ENCODE results near the gene POGLUT3.
A peak's percentile ranks its signal among the peaks of the same experiment; 100 is the strongest.

Gene POGLUT3, protein sequence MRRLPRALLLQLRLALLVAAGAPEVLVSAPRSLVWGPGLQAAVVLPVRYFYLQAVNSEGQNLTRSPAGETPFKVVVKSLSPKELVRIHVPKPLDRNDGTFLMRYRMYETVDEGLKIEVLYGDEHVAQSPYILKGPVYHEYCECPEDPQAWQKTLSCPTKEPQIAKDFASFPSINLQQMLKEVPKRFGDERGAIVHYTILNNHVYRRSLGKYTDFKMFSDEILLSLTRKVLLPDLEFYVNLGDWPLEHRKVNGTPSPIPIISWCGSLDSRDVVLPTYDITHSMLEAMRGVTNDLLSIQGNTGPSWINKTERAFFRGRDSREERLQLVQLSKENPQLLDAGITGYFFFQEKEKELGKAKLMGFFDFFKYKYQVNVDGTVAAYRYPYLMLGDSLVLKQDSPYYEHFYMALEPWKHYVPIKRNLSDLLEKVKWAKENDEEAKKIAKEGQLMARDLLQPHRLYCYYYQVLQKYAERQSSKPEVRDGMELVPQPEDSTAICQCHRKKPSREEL

DNA sequence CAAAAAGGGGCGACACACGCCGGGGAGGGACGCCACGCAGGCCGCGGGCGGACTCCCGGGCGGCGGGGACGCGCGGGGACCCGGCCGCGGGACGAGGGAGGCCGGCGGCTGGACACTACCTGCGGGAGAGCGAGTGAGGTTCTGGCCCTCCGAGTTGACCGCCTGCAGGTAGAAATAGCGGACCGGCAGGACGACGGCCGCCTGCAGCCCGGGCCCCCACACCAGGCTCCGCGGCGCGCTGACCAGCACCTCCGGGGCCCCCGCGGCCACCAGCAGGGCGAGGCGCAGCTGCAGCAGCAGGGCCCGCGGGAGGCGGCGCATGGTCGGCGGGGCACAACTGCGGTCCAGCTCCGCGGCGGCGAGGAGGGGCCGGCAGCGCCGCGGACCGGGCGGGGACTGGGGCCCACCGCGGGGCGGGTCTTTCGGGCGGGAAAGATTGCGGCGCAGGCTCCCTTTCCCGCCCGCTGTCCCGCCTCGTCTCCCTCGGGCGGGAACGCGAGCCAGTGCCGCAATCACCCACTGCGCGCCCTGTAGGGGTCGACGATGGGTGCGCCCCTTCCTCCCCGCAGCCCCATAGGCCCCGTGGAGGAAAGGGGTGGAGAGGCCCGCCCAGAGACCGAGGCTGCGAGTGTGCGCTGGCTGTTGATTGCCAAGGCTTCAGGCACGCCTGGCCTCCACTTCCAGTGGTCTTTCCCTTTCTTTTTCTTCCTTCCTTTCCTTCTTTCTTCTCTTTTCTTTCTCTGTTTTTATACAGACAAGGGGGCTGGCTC lies at the start of gene POGLUT3:
TSS of gene POGLUT3 (minus strand) at position 339 of the 770 bp plus-strand sequence. CDS start at position 321, 18 bp downstream.
- peak in 2 of 3 donors; percentile 1 to 26 for DNase-seq (ENCODE audit: low read depth in 3 of 3)

DNA sequence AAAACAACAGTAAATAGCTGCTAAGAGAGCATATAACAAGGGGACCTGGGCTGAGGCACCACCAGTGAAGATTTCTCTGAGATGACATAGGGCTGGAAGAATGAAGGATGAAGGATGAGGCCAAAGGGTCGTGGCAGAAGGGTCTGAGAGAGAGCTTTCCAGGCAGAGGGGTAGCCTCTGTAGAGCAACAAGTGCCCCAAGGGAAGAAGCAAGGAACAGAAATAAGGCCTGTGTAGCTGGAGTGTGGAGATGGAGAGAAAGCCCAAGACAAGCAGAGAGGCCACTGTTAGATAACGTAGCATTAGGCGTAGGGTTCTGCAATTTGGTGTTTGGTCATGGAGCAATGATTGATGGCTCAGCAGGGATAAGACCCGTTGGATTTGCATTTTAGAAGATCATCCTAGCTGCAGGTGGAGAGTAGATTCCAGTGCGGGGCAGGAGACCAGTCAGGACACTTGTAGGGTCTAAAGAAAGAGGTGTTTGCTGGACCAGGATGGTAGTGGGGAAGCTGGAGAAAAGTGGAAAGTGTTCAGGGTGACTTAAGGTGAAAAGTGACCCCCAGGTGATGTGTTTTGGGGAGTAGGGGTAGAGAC lies 47.8 kb upstream of the POGLUT3 start:
- no peak for DNase-seq (ENCODE audit: low read depth in 3 of 3)

DNA sequence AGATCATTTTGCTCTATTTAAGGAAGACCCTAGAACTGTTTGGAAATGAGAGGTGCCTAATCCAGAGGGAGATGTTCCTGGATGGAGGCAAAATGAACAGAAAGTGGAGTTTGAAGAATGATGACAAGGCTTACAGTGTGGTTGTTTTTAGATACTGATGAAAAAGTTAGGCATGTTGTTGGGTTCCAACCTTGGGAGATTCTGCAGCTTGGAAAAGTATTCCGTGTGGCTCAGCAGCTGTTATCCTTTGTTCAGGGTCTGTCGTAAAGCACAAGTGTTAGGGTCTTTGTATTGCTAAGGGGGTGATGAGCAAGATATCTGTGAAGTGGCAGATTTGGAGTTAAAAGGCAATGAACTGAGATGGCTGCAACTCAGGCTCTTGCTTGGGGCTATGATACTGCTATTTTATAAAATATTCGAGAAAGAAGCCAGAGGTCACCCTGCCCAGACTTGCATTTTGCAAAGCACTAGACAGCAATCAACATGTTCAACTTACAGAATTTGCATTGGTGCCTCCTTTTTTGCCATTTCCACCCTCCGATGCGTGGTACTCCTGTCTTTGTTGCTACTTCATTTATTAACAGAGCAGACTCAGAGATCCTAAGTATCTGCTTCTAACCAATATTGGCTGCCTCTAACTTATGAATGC lies 45.3 kb upstream of the POGLUT3 start:
- DNase-seq (ENCODE audit: low read depth in 3 of 3): no peak

DNA sequence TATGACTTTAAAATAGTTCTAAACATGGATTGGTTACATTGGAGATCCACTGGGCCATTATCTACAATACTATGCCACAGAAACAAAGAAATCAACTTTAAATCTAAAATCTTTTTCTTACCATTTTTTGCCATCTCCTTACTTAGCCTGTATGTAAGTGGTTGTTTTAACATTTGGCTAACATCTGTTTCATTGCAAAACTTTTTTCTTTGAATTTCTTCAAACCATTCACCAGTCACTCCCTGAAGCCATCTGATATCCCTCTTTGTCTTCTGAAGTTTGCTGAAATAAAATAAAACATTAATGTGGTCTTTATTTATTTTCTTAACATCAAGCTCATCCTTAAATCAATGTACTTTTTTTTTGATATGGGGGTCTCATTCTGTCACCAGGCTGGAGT lies 43.3 kb upstream of the POGLUT3 start:
- DNase-seq (ENCODE audit: low read depth in 3 of 3): no peak

DNA sequence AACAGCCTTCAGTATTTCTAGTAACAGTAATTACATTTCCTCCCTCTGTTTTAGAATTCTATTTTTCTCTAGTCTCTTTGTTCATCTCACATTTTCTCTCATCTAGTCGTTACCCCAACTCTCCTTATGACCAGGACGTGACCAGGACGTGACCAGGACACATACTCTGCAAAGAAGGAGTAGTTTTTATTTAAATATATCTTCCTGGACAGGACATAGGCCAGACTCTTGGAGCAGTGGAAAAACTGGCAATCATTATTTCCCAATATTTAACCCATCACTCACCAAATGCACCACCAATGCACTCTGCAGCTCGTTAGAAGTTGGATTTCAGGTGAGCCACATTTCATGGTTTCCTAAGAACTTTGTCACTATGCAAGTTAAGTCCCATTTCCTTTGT lies 40.3 kb upstream of the POGLUT3 start:
- DNase-seq (ENCODE audit: low read depth in 3 of 3): no peak

DNA sequence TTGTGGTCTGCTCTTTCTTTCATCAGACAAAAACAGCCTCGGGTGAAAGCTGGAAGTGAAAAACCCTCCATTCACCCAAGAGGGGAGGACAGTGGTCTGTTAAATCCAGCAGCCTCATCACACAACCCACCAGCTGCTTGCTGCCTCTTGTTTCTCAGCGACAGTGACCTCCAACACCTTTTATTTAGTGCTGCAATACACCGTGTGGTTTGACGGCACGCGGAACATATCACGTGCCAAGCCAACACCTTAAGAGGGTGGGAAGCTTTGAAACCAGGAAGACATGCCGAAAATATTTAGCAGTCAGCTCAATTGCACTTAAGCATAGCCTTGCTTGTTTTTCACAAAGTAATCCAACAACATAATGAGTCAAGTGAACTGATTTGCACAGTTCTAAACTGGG lies 39.8 kb upstream of the POGLUT3 start:
- DNase-seq (ENCODE audit: low read depth in 3 of 3): no peak

DNA sequence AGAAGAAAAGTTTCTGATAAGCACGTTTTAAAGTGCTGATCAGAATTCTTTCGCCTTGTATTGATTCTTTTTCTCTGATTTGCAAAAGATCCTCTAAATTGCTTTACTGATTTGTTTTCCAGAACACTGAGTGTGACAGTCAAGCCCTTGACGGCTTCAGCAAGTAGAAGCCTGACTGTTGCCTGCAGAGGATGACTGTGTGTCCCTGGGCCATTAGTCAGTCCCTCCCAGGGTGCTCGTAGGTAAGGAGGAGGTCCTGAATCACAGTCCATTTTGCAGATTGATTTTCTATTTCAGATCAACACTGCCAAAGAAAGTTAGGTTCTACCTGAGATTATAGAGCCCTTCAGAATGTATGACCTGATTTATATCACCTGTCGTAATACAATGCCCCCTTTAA lies 38.6 kb upstream of the POGLUT3 start:
- DNase-seq (ENCODE audit: low read depth in 3 of 3): no peak

DNA sequence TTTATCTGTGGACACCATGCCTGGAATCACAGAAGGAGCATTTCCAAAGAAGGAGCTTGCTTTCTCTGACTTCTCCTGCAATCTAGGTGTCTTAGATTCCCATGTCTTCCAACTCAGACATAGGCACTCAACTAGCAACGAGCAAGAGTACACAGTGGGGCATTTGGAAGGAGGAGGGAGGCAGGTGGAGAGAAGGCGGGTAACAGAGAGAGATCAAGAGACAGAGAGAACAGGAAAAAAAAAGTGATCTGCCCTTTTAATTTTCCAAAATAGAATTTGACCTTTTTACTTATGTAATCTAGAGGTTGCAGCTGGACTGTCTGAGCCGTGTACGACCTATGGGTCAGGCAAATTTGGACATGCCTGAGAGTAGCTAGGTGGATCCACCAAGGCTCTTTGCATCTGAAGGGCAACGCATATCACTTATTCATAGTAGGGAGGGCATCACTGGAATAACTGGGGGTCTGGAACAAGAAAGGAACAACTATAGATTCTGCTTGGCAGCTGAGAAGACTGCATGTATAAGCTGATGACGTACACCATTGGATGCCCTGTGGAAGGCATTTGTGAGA lies 37.3 kb upstream of the POGLUT3 start:
- DNase-seq (ENCODE audit: low read depth in 3 of 3): no peak

DNA sequence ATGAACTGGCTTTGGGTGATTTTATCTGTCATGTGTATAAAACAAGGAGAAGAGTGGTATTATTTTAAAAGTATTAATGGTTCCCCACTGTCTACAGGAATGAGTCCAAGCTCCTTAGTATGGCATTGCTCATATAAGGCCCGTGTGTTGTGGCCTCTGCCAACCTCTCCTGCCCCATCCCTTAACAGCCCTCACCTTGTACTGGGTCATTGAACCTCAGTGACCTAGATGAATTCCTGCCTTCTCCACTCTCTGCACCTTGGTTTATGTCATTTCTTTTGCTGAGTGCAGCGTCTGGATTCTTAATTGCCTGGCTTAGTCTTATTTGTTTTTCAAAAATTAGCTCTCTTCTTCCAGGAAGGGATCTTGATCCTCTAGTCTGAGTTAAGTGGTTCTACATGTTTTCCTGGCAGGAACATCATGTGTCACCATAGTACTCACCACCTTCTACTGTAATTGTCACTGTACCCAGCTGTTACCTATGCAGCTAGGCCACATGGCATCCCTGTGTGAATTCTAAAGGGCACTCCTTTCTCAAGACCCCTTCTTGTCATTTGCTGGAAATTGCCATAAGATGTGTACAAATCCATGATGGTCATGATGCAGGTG lies 36.2 kb upstream of the POGLUT3 start:
- DNase-seq (ENCODE audit: low read depth in 3 of 3): no peak

DNA sequence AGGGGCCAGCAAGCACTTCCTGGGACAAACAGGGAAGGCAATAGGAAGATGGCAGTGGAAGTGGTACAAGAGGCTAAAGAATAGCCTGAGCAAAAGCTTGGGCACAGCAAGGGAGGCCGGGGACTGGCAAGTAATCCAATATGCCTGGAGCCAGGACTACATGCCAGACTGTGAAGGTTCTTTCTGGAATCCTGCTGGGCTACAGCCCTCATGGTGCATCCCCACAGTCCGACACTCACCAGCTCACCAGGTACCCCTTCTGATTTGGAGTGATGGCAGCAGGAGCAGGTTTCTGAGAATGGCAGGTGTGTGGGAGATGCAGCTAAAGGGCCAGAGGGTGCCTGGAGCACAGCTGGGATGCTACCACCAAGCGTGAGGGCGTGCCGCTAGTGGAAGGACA lies 32.2 kb upstream of the POGLUT3 start:
- DNase-seq (ENCODE audit: low read depth in 3 of 3): no peak

DNA sequence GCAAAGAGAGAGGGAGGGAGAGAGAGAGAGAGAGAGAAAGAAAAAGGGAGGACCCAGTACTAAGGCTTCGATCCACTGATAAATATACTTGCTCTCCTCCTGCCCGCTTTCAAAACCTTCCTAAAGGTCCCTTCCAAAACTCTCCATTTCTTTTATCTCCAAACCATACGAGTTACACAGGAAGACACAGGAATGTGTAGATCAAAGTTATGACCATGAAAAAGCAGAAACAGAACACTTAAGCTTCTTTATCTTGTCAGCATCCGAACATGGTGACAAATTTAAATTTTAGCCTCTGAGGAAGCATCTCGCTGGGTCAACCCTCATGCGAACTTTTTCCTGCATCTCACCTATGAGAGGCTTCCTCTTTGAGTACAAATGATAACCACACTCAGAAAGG lies 29.2 kb upstream of the POGLUT3 start:
- no peak for DNase-seq (ENCODE audit: low read depth in 3 of 3)

DNA sequence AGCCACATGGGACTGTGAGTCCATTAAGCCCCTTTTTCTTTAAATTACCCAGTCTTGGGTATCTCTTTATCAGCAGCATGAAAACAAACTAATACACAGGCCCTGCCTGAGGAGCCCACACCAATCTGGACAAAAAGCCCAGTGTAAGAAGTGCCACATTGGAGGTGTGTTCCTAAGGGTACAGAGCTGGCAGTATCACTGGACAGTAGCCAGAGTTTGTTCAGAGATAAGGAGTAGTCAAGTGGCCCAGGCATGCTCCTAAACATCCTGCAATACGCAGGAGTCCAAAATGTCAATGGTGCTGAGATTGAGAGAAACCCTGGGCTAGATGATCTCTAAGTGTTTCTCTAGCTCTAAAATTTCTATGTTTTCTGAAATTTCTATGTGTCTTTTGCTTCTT lies 27.0 kb upstream of the POGLUT3 start:
- DNase-seq (ENCODE audit: low read depth in 3 of 3): no peak

DNA sequence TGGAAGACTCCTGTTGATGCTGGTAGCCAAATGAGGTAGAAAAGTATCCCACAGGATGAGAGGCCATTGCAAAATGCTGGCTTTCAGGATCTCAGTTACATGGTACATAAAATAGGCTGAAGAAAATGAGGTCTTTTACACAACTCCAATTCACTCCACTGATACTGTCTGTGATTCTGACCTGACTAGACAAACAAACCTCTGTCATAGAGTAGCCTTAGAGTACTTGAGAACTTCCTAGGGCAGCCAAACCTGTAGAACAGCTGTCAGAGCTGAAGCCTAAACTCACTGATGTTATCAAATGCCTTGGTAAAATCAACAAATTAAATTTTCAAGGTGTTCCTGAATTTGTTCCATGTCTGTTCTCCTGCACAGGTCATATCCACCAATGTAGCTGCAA lies 26.2 kb upstream of the POGLUT3 start:
- DNase-seq (ENCODE audit: low read depth in 3 of 3): no peak

DNA sequence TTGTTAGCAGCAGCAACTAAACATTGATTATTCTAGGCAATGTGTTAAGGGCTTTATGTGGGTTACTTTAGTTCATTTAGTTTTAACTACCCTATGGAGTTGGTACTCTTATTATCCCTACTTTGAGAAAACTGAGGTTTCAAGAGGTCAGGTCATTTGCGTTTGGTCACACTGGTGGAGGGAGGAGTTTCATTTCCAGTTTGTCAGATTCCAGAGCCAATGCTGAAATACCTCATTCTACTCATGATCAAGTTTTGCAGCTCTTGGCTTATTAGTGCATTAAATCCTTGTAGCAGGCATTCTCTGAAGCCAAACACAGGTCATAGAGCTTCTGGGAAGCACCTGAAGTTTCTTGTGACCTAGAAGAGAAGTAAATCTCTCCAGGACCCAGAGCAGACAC lies 24.1 kb upstream of the POGLUT3 start:
- DNase-seq (ENCODE audit: low read depth in 3 of 3): no peak

DNA sequence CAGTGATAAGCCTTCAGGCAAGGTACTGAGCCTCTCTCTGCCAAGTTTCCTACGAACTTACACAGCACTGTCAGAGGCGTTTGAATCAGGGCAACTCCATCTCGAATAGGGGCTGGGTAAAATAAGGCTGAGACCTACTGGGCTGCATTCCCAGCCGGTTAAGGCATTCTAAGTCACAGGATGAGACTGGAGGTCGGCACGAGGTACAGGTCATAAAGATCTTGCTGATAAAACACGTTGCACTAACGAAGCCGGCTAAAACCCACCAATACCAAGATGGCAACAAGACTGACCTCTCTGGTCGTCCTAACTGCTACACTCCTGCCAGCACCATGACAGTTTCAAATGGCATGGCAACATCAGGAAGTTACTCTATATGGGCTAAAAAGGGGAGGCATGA lies 20.4 kb upstream of the POGLUT3 start:
- no peak for DNase-seq (ENCODE audit: low read depth in 3 of 3)

DNA sequence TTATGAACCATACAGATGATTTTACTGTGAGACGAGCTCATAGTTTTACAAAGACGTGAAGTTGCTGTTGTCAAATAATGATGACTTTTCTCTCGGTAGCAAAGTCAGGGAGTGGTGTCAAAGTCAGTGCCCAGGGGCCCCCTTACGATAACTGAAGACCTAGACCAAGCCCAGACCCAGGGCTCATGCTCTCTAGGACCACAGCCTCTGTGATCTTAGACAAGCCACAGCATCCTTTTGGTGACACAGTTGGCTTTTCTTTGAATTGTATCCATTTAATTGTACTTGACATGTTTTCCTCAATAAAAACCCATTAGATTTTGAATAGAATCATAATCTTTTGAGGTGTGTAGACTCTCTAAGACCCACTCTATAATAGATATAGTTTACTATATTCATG lies 17.9 kb upstream of the POGLUT3 start:
- no peak for DNase-seq (ENCODE audit: low read depth in 3 of 3)

DNA sequence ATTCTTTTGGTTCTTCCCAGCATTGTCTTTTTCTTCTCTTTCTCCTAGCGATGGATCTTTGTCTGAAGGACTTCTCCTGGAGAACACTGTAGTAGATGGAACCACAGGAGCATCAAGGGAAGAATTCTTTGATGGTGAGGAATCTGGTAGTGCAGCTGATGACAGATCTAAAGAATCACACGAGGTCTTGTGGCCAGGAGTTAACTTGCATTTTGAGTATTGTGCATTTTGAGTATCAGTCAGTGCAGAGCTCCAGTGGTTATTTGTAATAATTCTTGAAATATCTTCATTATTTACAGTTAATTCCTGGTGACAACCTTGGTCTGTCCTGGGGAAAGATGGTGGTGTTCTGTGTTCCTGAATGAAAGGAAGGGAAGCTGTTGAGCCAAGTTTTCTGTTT lies 14.5 kb upstream of the POGLUT3 start:
- no peak for DNase-seq (ENCODE audit: low read depth in 3 of 3)

DNA sequence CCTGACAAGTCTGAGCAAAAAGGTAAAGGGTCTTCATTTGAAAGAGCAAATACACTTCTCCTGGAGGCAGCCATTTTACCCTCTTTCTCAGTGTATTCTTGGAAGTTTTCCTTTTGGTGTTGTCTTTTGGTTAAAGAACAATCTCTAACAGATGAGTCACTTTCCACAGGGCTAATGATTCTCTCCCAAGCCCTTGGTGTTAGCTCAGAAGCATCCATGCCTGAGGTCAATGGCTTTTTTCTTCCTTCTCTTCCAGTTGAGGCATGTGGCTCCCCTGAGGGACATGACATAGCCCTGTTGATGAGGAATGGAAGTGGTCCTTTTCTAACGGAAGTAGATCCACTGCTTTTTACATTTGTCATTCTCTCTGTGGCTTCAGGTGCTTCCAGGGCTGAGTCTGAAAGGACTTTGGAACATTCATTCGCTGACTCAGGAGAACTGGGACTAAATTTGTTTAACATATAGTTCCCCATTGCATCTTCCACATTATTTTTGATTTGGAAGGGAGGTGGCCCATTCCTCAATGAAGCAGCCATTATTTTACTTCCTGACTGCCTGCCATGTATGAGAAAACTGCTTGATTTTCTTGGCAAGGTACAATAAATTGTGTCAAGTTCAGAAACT lies 13.8 kb upstream of the POGLUT3 start:
- DNase-seq (ENCODE audit: low read depth in 3 of 3): no peak

DNA sequence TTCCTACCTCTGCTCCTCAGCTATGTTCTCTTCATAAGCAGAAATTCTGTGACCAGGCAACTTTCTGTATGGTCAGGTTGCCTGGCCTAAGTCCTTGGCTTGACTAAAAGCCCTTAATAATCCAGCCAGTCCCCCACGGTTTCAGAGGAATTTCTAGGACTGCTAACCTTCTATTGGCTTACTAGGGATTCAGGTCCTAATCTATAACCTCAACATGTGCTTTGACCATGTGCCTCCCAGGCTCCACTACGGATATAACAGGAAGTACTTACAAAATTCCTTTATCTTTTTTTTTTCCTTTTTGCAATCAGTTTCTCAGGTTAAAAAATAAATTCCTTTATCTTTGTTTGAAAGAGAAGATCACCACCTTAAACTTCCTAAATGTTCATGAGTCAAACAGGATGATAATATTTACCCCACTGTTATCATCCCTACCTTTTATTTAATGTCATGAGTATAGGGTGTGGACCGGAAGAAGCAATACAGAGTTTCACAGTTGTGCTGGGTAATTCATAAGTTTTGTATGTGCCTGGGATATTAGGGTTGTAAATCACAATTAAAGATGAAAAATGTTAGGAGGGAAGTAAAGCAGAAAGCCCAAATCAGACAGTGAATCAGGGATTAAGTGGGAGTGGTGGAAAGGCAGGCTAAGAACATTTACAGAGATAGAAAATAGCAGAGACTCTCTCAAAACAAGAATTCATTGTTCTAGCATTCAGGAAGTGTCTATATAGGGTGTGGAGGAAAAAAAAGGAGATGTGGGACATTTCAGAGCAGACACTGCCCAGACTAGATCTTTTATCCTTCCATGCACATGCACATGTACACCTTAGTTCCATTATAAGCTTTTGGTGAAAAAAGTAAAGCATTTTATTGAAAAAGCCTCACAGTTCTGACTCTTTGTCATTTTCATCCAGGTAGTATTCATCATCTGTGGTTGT lies 10.7 kb upstream of the POGLUT3 start:
- no peak for DNase-seq (ENCODE audit: low read depth in 3 of 3)

DNA sequence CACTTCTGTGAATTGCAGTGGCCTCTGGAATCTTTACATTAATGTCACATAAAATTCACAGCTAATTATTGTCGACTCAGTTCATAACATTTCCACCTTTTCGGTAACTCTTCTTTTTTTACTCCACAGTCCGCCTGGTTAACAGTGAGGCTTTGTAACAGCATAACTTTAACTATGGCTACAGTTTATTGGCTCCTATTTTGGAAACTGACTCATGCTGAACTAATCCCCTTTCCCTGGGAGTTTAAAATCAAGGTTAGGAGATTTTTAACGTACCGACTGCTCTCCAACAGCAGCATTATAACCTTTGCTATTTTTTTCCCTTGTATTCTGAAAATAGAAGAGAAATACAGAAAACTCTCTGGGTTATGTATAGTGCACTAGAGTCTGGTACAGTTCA lies 3.2 kb upstream of the POGLUT3 start:
- DNase-seq (ENCODE audit: low read depth in 3 of 3): no peak

All from stimulated activated CD4-positive, alpha-beta T cell treated with anti-CD3 and anti-CD28 coated beads, TNF-alpha, amount 100 ng/mL, for 48 hours (primary cell).